Uterus (tissue), 4 donors: ENCODE measurements around the gene CD248. TPM values are rescaled to one million over a fixed set of nuclear protein-coding genes. Genes with fewer than 3 reads are reported as not detected.

Experiments
- DNase-seq, 2 donors: peaks; one replicate each; pipeline ENCODE4 v3.0.0-alpha.2; 2019 to 2020
- H3K27ac ChIP-seq, 2 donors: fragments of 200-600 bp; sonication (generic); 1 replicate in 1 of 2; 2 replicates in 1 of 2; pipeline ENCODE4 v1.5.1; 2016 to 2018
- H3K27me3 ChIP-seq, 2 donors: fragments of 200-600 bp; sonication (generic); one replicate each; pipeline ENCODE4 v1.5.1; 2018 to 2019; ENCODE audit warnings: control low read depth in 1 of 2
- H3K36me3 ChIP-seq, 2 donors: fragments of 200-600 bp; sonication (generic); one replicate each; pipeline ENCODE4 v1.5.1; 2019; ENCODE audit warnings: control low read depth in 1 of 2
- H3K4me1 ChIP-seq, 2 donors: fragments of 200-600 bp; sonication (generic); one replicate each; pipeline ENCODE4 v1.5.1; 2018 to 2019; ENCODE audit warnings: control low read depth in 1 of 2
- H3K4me3 ChIP-seq, 2 donors: fragments of 200-600 bp; sonication (generic); 1 replicate in 1 of 2; 2 replicates in 1 of 2; pipeline ENCODE4 v1.5.1; 2018 to 2019; ENCODE audit warnings: mild to moderate bottlenecking in 1 of 2
- H3K9me3 ChIP-seq, 2 donors: fragments of 200-600 bp; sonication (generic); one replicate each; pipeline ENCODE4 v1.5.1; 2019; ENCODE audit warnings: control low read depth in 1 of 2
- POLR2A ChIP-seq, 2 donors: fragments of 450-650 bp; IDR thresholded peaks; one replicate each; pipeline ENCODE4 v1.6.1; 2016; ENCODE audit warnings: antibody characterized with exemption in 2 of 2, mild to moderate bottlenecking in 1 of 2, moderate library complexity in 1 of 2
- intact Hi-C: fragments of 100-400 bp; cut with DNase I; formaldehyde crosslinking; loops from one replicate; pipeline ENCODE4 v1.15.1; 2023; ENCODE audit warnings: low total_unique reads
- total RNA-seq, 4 donors: library from RNA; depleted of rRNA in 3 of 4; stranded (reverse); fragments of >200 nt in 3 of 4; gene quantifications; one replicate each; pipeline versions ENCODE4 v1.1.0 to v1.2.4, GENCODE V29; 2014 to 2023
- TF ChIP-seq, protein P1 (sequence below), 4 experiments: fragments of 200-600 bp in 2 of 4; fragments of 450-650 bp in 2 of 4; sonication (generic) in 2 of 4; IDR thresholded peaks; one replicate each; pipeline ENCODE4 v1.5.1; 2016 to 2019; ENCODE audit warnings: antibody characterized with exemption in 4 of 4, mild to moderate bottlenecking in 2 of 4, moderate library complexity in 1 of 4
- donor health status: DM: yes; HTN: yes; CAD: no.

Gene CD248
- total RNA-seq, 4 donors from 2014 or later, result 14.1 to 91.2 (median 46.2) TPM

DNA sequence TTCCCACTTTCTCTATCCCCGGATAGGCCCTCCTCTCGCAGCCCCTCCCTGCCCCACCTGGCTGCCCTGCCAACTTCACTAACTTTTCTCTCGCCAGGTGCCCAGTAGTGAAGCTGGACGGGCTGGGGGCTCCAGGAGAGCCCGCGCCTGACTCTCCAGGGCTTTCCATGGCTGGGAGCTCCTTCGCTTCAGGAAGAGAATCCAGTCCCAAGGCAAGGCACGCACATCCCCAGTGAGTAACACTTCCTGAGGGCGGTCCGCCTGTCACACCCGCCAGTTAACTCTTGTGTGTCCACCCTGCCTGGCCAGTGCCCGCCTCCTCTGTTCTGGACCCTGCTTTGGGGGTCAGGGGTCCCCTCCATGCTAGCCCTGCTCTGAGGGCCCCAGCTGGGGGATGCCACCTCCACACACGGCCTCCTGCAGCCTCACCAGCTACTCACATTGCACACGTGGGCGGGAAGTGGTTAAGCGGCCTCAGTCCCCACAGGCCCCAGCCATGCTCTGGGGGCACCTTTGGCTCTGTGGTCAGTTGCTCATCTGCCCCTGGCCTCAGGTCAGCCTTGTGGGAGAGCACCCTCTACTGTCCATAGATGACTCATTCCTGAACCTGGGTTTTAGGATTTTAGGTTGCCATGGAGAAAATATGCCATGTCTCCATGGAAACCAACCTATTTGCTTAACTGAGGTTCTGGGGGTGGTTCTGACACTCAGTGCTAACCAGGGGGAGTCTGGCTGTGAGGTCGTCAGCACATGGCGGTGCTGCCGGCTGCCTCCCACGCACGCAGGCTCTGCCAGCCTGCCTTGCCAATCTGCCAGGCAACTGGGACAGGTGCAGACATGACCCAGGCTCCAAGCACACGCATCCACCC, 19.6 kb upstream of the CD248 start, which contains the start of gene RIN1:
TSS of gene RIN1 (minus strand) at position 201 of the 869 bp plus-strand sequence. CDS start at position 169, 32 bp downstream.
- peak in 1 of 2 donors; percentile 18 for TF ChIP-seq POLR2A (IDR thresholded peaks at IDR 0.05)
- TF ChIP-seq, protein P1, sequence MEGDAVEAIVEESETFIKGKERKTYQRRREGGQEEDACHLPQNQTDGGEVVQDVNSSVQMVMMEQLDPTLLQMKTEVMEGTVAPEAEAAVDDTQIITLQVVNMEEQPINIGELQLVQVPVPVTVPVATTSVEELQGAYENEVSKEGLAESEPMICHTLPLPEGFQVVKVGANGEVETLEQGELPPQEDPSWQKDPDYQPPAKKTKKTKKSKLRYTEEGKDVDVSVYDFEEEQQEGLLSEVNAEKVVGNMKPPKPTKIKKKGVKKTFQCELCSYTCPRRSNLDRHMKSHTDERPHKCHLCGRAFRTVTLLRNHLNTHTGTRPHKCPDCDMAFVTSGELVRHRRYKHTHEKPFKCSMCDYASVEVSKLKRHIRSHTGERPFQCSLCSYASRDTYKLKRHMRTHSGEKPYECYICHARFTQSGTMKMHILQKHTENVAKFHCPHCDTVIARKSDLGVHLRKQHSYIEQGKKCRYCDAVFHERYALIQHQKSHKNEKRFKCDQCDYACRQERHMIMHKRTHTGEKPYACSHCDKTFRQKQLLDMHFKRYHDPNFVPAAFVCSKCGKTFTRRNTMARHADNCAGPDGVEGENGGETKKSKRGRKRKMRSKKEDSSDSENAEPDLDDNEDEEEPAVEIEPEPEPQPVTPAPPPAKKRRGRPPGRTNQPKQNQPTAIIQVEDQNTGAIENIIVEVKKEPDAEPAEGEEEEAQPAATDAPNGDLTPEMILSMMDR (IDR thresholded peaks at IDR 0.05), result peak; percentile 28 to 61 (median 41)
- peak; percentile 65 for DNase-seq
- Histone ChIP-seq H3K4me3 (peak within 1 kb of the TSS; percentile 29 to 50), H3K27ac (peak within 1 kb of the TSS; percentile 29 to 78), H3K27me3 (no peaks in the 10 kb centered on the region), H3K36me3 (no peaks in the 10 kb centered on the region), H3K9me3 (no peaks in the 10 kb centered on the region), H3K4me1 (peaks cover 3 to 12% of the 10 kb centered on the region in 2 donors)
- intact Hi-C loops, result no loop called here

DNA sequence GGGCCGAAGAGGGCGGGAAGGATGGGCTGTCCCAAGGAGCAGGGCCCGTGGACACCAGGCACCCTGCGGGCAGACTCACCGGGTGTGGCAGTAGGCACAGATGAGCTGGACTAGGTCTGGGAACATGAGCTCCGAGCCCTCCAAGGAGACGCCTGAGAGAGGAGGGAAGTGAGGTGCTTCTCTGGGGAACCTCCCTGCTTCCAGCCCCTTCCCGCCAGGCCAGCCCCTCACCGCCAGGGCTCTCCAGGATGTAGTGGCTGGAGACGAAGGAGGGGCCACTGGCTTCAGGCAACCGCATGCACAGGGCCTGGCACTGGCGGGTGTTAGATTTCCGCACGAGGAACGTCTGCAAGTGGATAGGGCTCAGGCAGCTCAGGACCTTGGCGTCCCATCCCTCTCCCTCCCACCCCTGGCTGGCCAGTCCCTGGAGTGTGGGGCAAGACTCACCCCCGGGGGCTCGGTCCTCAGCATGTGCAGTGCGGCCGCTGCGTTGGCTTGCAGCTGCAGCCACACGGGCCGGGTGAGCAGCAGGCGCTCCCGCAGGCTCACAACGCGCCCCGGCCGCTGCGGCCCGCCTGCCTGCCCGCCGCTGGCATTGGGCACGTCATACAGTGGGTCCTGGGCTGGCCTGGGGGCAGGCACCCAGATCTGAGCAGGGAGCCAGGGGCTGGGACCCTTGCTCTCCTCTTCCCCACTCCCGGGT, 18.8 kb upstream of the CD248 start:
- H3K27me3 ChIP-seq, result no peaks in the 10 kb centered on the region
- H3K4me1 ChIP-seq, result peaks cover 3 to 12% of the 10 kb centered on the region in 2 donors
- H3K27ac ChIP-seq, result peak overlapping the region; percentile 29 to 78
- no peaks in the 10 kb centered on the region for H3K9me3 ChIP-seq
- H3K4me3 ChIP-seq, result peak overlapping the region; percentile 29 to 50
- H3K36me3 ChIP-seq, result no peaks in the 10 kb centered on the region
- peak in 1 of 2 donors; percentile 44 for DNase-seq
- no peak for TF ChIP-seq POLR2A (IDR thresholded peaks at IDR 0.05)
- TF ChIP-seq, protein P1 (IDR thresholded peaks at IDR 0.05), result no peak
- intact Hi-C loops, result no loop called here

- intact Hi-C loops, result no loop called here
- H3K36me3 ChIP-seq, result no peaks in the 10 kb centered on the region
- H3K4me3 ChIP-seq, result peak overlapping the region in 1 of 2 donors; percentile 50
- DNase-seq, result no peak
- peaks cover 3 to 12% of the 10 kb centered on the region in 2 donors for H3K4me1 ChIP-seq
- H3K27me3 ChIP-seq, result no peaks in the 10 kb centered on the region
- no peak for TF ChIP-seq POLR2A (IDR thresholded peaks at IDR 0.05)
- TF ChIP-seq, protein P1 (IDR thresholded peaks at IDR 0.05), result no peak
- no peak overlapping the region for H3K27ac ChIP-seq
- H3K9me3 ChIP-seq, result no peaks in the 10 kb centered on the region
Observed at GRCh38 chr11:66334605-66335442, 18.0 kb upstream of the CD248 start.

- Histone ChIP-seq H3K9me3 (no peaks in the 10 kb centered on the region), H3K4me3 (no peak overlapping the region), H3K36me3 (no peaks in the 10 kb centered on the region), H3K4me1 (peaks cover 3 to 12% of the 10 kb centered on the region in 2 donors), H3K27me3 (no peaks in the 10 kb centered on the region), H3K27ac (no peak overlapping the region)
- intact Hi-C loops, result no loop called here
- no peak for DNase-seq
- TF ChIP-seq, protein P1 (IDR thresholded peaks at IDR 0.05), result no peak
- no peak for TF ChIP-seq POLR2A (IDR thresholded peaks at IDR 0.05)
Observed at GRCh38 chr11:66333896-66334604, 17.2 kb upstream of the CD248 start.
